ENCODE results near the gene MOB3B.

Gene MOB3B

GRCh38 chr9:27496135-27496504, 33.5 kb downstream of the MOB3B start:
- TF ChIP-seq CTCF (IDR thresholded peaks at IDR 0.05; ENCODE audit: insufficient read depth, low read length, missing control alignments): no peak
- H3K4me3 ChIP-seq (ENCODE audit: low read depth, low read length): no peak overlapping the region
- CTCF ChIA-PET: no interaction called here
- POLR2A ChIA-PET: no interaction called here
- DNase-seq (ENCODE audit: low read depth, low spot score): no peak

GRCh38 chr9:27495480-27496134, 34.0 kb downstream of the MOB3B start:
- TF ChIP-seq CTCF (IDR thresholded peaks at IDR 0.05; ENCODE audit: insufficient read depth, low read length, missing control alignments): no peak
- no peak overlapping the region for H3K4me3 ChIP-seq (ENCODE audit: low read depth, low read length)
- POLR2A ChIA-PET: interaction anchor here (0.7 kb wide), 1 partner anchor 31 kb away, joined by 3 read pairs; no protein-coding TSS in a partner anchor
- CTCF ChIA-PET: no interaction called here
- DNase-seq (ENCODE audit: low read depth, low spot score): no peak

- POLR2A ChIA-PET: no interaction called here
- no peak for TF ChIP-seq CTCF (IDR thresholded peaks at IDR 0.05; ENCODE audit: insufficient read depth, low read length, missing control alignments)
- no peak overlapping the region for H3K4me3 ChIP-seq (ENCODE audit: low read depth, low read length)
- CTCF ChIA-PET: no interaction called here
- DNase-seq (ENCODE audit: low read depth, low spot score): no peak
These were observed 38.5 kb downstream of the MOB3B start for GRCh38 chr9:27491154-27491553.

GRCh38 chr9:27489087-27489876, 40.3 kb downstream of the MOB3B start:
- no peak for DNase-seq (ENCODE audit: low read depth, low spot score)
- ChIA-PET CTCF (no interaction called here), POLR2A (no interaction called here)
- H3K4me3 ChIP-seq (ENCODE audit: low read depth, low read length): no peak overlapping the region
- TF ChIP-seq CTCF (IDR thresholded peaks at IDR 0.05; ENCODE audit: insufficient read depth, low read length, missing control alignments): no peak

- ChIA-PET CTCF (no interaction called here), POLR2A (no interaction called here)
- no peak for TF ChIP-seq CTCF (IDR thresholded peaks at IDR 0.05; ENCODE audit: insufficient read depth, low read length, missing control alignments)
- no peak overlapping the region for H3K4me3 ChIP-seq (ENCODE audit: low read depth, low read length)
- DNase-seq (ENCODE audit: low read depth, low spot score): no peak
These were observed 41.7 kb downstream of the MOB3B start for GRCh38 chr9:27487927-27488326.

- POLR2A ChIA-PET: no interaction called here
- CTCF ChIA-PET: no interaction called here
- no peak for DNase-seq (ENCODE audit: low read depth, low spot score)
- H3K4me3 ChIP-seq (ENCODE audit: low read depth, low read length): no peak overlapping the region
- no peak for TF ChIP-seq CTCF (IDR thresholded peaks at IDR 0.05; ENCODE audit: insufficient read depth, low read length, missing control alignments)
These were observed 42.4 kb downstream of the MOB3B start for GRCh38 chr9:27487128-27487640.

Data from AG04449 (cell line).